Activated CD4-positive, alpha-beta memory T cell treated with anti-CD3 and anti-CD28 coated beads, Interleukin-2, amount 10 ng/mL, durations not matched to agents 7 days and 5 days (primary cell): ENCODE data around the gene PAK6. TPM values are rescaled to one million over a fixed set of nuclear protein-coding genes. Genes with fewer than 3 reads are reported as not detected.

Experiments used
- CTCF ChIA-PET: fragments of 350-600 bp; sonication (Branson Sonifier 250); formaldehyde crosslinking; loops from one replicate; lab custom pipeline; 2021; ENCODE audit warnings: antibody characterized with exemption, inconsistent platforms; lab: Charles Lee
- POLR2A ChIA-PET: fragments of 350-600 bp; sonication (Branson Sonifier 250); formaldehyde crosslinking; loops from one replicate; lab custom pipeline; 2021; ENCODE audit warnings: antibody characterized with exemption; lab: Charles Lee
- DNase-seq: peaks from one replicate; pipeline ENCODE4 v3.0.0-alpha.2; 2020
- H3K27ac Mint-ChIP-seq: one replicate; pipeline ENCODE4 v1.8.0; 2021; ENCODE audit warnings: mild to moderate bottlenecking, mixed read lengths
- H3K27me3 Mint-ChIP-seq: one replicate; pipeline ENCODE4 v1.8.0; 2021; ENCODE audit warnings: mixed read lengths
- H3K36me3 Mint-ChIP-seq: one replicate; pipeline ENCODE4 v1.8.0; 2021; ENCODE audit warnings: low read depth, mixed read lengths
- H3K4me1 Mint-ChIP-seq: one replicate; pipeline ENCODE4 v1.8.0; 2021; ENCODE audit warnings: mixed read lengths
- H3K4me3 Mint-ChIP-seq: one replicate; pipeline ENCODE4 v1.8.0; 2021; ENCODE audit warnings: mild to moderate bottlenecking, mixed read lengths
- H3K9me3 Mint-ChIP-seq: one replicate; pipeline ENCODE4 v1.8.0; 2021; ENCODE audit warnings: mixed read lengths
- total RNA-seq, 2 experiments: library from RNA; stranded (reverse); gene quantifications; one replicate each; pipeline ENCODE4 v1.2.3, GENCODE V29; 2021

Gene PAK6
- total RNA-seq, 2 experiments from 2014 or later, result 0.20 to 0.65 TPM

DNA sequence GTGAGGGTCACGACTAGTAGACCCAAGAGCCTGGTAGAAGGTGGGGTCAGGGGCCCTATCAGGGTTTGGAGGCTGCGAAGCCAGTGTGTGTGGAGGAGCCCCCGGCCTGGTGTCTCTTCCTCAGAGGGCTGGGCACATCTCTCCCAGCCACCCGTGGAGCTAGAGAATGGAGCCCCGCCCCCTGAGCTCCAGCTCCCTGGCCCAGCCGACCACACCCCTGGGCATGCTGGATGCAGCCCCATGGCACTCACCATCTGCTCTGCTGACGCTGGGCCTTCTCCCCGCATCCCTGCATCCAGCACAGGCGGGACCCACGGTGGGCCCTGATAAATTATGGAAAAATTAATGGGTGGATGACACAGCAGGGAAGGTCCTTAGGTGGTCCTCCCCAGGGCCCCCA, 26.5 kb downstream of the PAK6 start:
- CTCF ChIA-PET, result interaction anchor here (4.5 kb wide), 1 partner anchor 9 kb away, joined by 30 read pairs; no protein-coding TSS in a partner anchor
- Mint-ChIP-seq H3K27ac (no peak overlapping the region), H3K27me3 (peaks cover 7% of the 10 kb centered on the region), H3K4me3 (no peak overlapping the region), H3K4me1 (peaks cover 2% of the 10 kb centered on the region), H3K9me3 (no peaks in the 10 kb centered on the region), H3K36me3 (no peaks in the 10 kb centered on the region)
- POLR2A ChIA-PET, result no interaction called here
- DNase-seq, result no peak

DNA sequence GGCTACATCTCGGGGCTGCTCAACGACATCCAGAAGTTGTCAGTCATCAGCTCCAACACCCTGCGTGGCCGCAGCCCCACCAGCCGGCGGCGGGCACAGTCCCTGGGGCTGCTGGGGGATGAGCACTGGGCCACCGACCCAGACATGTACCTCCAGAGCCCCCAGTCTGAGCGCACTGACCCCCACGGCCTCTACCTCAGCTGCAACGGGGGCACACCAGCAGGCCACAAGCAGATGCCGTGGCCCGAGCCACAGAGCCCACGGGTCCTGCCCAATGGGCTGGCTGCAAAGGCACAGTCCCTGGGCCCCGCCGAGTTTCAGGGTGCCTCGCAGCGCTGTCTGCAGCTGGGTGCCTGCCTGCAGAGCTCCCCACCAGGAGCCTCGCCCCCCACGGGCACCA, 27.0 kb downstream of the PAK6 start:
- H3K36me3 Mint-ChIP-seq, result no peaks in the 10 kb centered on the region
- DNase-seq, result no peak
- no peak overlapping the region for H3K4me3 Mint-ChIP-seq
- H3K4me1 Mint-ChIP-seq, result peaks cover 2% of the 10 kb centered on the region
- ChIA-PET POLR2A (no interaction called here), CTCF (interaction anchor here (4.5 kb wide), 1 partner anchor 9 kb away, joined by 30 read pairs; no protein-coding TSS in a partner anchor)
- H3K27ac Mint-ChIP-seq, result no peak overlapping the region
- H3K9me3 Mint-ChIP-seq, result no peaks in the 10 kb centered on the region
- peaks cover 7% of the 10 kb centered on the region for H3K27me3 Mint-ChIP-seq

DNA sequence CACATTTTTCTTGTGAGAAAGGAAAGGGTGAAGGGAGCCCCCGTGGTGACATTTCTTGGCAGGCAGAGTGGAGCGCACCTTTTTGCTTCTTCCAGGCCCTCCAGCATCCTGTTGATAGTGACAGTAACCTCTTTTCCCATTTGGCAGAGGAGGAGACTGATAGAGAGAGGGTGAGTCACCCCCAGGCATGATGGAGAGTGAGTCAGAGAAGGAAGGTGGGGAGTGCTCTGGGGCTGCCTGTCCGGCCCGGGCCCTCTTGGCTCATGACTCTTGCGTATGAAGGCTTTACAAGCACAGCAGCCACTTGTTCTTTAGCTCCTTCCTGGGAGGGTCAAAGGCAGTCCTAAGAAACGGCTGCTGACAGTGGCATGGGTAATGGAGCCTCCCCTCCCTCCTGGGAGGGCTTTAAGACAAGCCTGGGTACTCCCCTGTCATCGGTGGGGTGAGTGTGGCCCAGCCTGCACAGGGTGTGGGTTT, 28.0 kb downstream of the PAK6 start:
- H3K4me1 Mint-ChIP-seq, result peaks cover 2% of the 10 kb centered on the region
- H3K9me3 Mint-ChIP-seq, result no peaks in the 10 kb centered on the region
- CTCF ChIA-PET, result interaction anchor here (1.5 kb wide), 1 partner anchor 13 kb away, joined by 5 read pairs; no protein-coding TSS in a partner anchor
- POLR2A ChIA-PET, result interaction anchor here (1.1 kb wide), 1 partner anchor 71 kb away, joined by 3 read pairs; no protein-coding TSS in a partner anchor
- no peaks in the 10 kb centered on the region for H3K36me3 Mint-ChIP-seq
- no peak for DNase-seq
- H3K27ac Mint-ChIP-seq, result no peak overlapping the region
- H3K4me3 Mint-ChIP-seq, result no peak overlapping the region
- peaks cover 3% of the 10 kb centered on the region for H3K27me3 Mint-ChIP-seq

DNA sequence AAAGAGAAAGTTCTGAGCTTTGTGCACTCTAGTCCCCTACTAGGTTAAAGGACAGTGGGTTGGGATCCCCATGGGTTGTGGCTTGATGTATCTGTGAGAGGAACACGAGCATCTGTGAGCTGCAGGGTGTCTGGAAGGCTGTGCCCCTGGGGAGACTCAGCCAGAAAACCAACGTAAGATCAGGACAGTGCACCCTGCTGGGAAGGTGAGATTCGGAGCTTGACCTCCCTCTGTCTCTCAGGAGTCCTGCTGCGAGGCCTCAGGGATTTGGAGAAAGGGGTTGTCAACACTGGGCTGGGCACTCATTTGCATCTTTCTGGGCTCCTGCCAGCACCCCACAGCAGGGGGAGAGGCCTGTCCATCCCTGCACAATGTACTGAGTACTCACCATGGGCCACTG, 28.8 kb downstream of the PAK6 start:
- Mint-ChIP-seq H3K4me1 (peaks cover 2% of the 10 kb centered on the region), H3K4me3 (no peak overlapping the region), H3K9me3 (no peaks in the 10 kb centered on the region), H3K27ac (no peak overlapping the region), H3K27me3 (no peaks in the 10 kb centered on the region), H3K36me3 (no peaks in the 10 kb centered on the region)
- POLR2A ChIA-PET, result interaction anchor here (1.1 kb wide), 1 partner anchor 70 kb away, joined by 3 read pairs; no protein-coding TSS in a partner anchor
- CTCF ChIA-PET, result interaction anchor here (1.5 kb wide), 1 partner anchor 12 kb away, joined by 5 read pairs; no protein-coding TSS in a partner anchor
- no peak for DNase-seq

DNA sequence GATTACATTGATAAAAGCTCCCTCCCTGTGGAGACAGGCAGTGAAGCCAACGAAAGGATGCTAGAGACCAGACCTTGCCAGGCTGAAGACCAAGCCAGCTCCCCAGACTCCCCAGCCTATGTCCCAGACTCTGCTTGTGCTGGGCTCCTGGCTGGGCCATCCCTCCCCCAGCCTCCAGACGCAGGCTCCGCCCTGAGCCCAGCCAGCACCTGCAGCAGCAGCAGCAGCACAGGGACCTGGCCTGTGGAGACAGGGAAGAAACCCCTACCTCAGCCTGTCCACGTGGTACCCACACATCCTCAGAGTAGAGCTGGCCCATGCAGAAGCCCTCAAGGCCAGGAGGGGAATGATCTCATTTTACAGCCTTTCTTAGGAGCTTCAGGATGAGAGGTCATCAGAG, 30.7 kb downstream of the PAK6 start:
- H3K27ac Mint-ChIP-seq, result no peak overlapping the region
- POLR2A ChIA-PET, result interaction anchor here (1.5 kb wide), 1 partner anchor 224 kb away, joined by 3 read pairs; no protein-coding TSS in a partner anchor
- CTCF ChIA-PET, result interaction anchor here (1.3 to 2.2 kb wide), 3 partner anchors 9 to 52 kb away, joined by 3 to 10 read pairs (median 3); partner anchors contain the start of gene PLCB2
- H3K4me1 Mint-ChIP-seq, result peaks cover 2% of the 10 kb centered on the region
- no peaks in the 10 kb centered on the region for H3K27me3 Mint-ChIP-seq
- DNase-seq, result no peak
- H3K9me3 Mint-ChIP-seq, result no peaks in the 10 kb centered on the region
- no peak overlapping the region for H3K4me3 Mint-ChIP-seq
- no peaks in the 10 kb centered on the region for H3K36me3 Mint-ChIP-seq

DNA sequence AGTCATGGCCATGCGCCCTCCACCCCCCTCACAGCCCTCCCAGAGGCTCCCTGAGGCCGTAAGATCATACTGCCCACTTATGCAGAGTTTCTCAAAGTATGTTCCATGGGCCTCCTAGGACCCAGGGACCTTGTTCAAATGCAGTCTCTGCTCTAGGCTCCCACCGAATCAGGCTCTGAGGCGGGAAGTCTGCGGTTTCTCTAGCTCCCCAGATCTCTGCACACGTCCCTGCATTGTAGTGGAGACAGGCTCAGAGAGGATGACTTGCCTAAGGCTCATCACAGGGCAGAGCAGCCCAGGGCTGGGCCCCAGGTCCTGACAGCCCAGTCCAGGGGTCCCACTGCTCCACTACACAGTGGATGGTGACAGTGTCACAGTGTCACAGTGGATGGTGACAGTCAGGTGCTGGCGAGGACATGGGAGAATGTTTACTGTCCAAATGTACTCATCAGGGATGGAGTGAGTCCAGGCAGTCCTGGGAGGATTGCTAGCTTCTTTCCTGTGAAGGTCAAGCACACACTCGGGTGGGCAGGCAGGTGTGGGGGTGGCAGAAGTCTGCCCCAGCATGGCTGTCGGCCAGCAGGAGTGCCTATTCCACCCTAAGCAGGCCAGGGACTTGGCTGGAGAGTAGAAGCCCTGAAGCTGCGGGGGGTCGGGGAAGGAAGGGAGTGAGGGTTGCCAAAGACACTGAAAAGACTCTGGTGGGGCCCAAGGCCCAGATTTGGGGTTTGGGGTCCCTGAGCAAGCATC, 31.6 kb downstream of the PAK6 start:
- Mint-ChIP-seq H3K4me1 (peaks cover 3% of the 10 kb centered on the region), H3K36me3 (no peaks in the 10 kb centered on the region), H3K27me3 (no peaks in the 10 kb centered on the region), H3K9me3 (no peaks in the 10 kb centered on the region), H3K4me3 (no peak overlapping the region), H3K27ac (no peak overlapping the region)
- DNase-seq, result no peak
- POLR2A ChIA-PET, result no interaction called here
- CTCF ChIA-PET, result interaction anchor here (1.3 to 10.3 kb wide), 4 partner anchors 10 to 53 kb away, joined by 3 to 262 read pairs (median 6); partner anchors contain the start of gene PLCB2

DNA sequence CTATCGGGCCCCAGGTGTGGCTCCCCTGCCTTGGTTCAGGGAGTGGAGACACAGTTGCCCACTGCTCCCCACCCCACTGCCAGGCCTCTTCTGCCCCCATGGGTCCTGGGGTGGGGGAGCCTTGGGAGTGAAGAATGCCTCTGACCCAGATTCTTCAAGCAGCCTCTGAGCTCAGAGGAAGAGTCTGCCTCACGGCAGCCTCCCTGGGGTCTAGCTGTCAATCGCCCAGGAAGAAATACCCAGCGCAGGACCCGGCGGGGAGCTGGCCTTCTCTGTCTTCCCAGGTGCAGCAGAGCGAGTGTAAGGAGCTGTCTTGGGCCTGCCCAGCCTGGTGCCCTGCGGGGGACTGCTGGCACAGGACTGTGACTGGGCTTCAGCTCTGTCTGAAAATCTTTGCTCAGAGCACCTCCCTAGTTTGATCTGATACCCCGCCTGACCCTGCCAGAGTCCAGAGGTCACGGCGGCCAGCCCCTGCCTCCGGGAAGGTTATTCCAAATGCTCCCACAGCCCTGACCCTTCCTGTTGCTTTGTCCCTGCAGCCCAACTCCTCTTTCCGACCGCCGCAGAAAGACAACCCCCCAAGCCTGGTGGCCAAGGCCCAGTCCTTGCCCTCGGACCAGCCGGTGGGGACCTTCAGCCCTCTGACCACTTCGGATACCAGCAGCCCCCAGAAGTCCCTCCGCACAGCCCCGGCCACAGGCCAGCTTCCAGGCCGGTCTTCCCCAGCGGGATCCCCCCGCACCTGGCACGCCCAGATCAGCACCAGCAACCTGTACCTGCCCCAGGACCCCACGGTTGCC, 33.0 kb downstream of the PAK6 start:
- peaks cover 6% of the 10 kb centered on the region for H3K27me3 Mint-ChIP-seq
- H3K4me3 Mint-ChIP-seq, result no peak overlapping the region
- no peak overlapping the region for H3K27ac Mint-ChIP-seq
- ChIA-PET CTCF (interaction anchor here (0.5 to 10.3 kb wide), 4 partner anchors 37 to 224 kb away, joined by 3 to 262 read pairs (median 122); partner anchors contain the start of gene PLCB2), POLR2A (interaction anchor here (2.3 kb wide), 1 partner anchor 54 kb away, joined by 8 read pairs; no protein-coding TSS in a partner anchor)
- H3K36me3 Mint-ChIP-seq, result no peaks in the 10 kb centered on the region
- H3K4me1 Mint-ChIP-seq, result peaks cover 3% of the 10 kb centered on the region
- DNase-seq, result no peak
- no peaks in the 10 kb centered on the region for H3K9me3 Mint-ChIP-seq

DNA sequence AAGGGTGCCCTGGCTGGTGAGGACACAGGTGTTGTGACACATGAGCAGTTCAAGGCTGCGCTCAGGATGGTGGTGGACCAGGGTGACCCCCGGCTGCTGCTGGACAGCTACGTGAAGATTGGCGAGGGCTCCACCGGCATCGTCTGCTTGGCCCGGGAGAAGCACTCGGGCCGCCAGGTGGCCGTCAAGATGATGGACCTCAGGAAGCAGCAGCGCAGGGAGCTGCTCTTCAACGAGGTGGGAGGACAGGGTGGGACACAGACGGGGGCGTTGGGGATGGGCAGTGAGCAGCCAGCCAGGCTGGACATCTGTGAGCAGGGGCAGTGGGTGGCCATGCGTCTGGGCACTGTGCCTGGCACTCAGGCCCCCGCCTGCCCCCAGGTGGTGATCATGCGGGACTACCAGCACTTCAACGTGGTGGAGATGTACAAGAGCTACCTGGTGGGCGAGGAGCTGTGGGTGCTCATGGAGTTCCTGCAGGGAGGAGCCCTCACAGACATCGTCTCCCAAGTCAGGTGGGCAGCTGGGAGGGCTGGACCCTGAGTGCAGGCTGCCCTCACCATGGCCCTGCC, 33.7 kb downstream of the PAK6 start:
- Mint-ChIP-seq H3K27me3 (peaks cover 9% of the 10 kb centered on the region), H3K4me3 (no peak overlapping the region), H3K27ac (no peak overlapping the region), H3K9me3 (no peaks in the 10 kb centered on the region), H3K36me3 (no peaks in the 10 kb centered on the region), H3K4me1 (peaks cover 5% of the 10 kb centered on the region)
- no peak for DNase-seq
- POLR2A ChIA-PET, result interaction anchor here (2.3 kb wide), 1 partner anchor 55 kb away, joined by 8 read pairs; no protein-coding TSS in a partner anchor
- CTCF ChIA-PET, result interaction anchor here (1.0 to 10.3 kb wide), 9 partner anchors 34 to 487 kb away, joined by 3 to 262 read pairs (median 4); partner anchors contain the start of genes PAK6, PLCB2 and SRP14

DNA sequence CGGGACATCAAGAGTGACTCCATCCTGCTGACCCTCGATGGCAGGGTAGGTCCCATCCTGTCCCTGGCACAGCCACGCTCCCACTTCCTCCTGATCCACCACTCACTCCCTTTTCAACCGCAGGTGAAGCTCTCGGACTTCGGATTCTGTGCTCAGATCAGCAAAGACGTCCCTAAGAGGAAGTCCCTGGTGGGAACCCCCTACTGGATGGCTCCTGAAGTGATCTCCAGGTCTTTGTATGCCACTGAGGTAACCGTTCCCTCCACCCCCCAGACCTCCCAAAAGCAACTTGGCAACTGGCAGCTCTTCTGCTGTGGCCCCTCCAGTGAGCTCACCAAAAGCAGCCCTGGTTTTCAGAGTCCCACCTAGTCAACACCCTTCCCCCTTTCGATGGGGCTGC, 34.6 kb downstream of the PAK6 start:
- Mint-ChIP-seq H3K4me3 (no peak overlapping the region), H3K9me3 (no peaks in the 10 kb centered on the region), H3K27ac (no peak overlapping the region), H3K36me3 (no peaks in the 10 kb centered on the region), H3K27me3 (peaks cover 16% of the 10 kb centered on the region), H3K4me1 (peaks cover 5% of the 10 kb centered on the region)
- ChIA-PET CTCF (interaction anchor here (0.6 to 10.3 kb wide), 21 partner anchors 9 to 610 kb away, joined by 3 to 262 read pairs (median 4); partner anchors contain the start of genes ANKRD63, PAK6, PLCB2 and SRP14), POLR2A (interaction anchor here (1.0 to 2.3 kb wide), 2 partner anchors 40 to 56 kb away, joined by 3 to 8 read pairs; no protein-coding TSS in a partner anchor)
- no peak for DNase-seq

DNA sequence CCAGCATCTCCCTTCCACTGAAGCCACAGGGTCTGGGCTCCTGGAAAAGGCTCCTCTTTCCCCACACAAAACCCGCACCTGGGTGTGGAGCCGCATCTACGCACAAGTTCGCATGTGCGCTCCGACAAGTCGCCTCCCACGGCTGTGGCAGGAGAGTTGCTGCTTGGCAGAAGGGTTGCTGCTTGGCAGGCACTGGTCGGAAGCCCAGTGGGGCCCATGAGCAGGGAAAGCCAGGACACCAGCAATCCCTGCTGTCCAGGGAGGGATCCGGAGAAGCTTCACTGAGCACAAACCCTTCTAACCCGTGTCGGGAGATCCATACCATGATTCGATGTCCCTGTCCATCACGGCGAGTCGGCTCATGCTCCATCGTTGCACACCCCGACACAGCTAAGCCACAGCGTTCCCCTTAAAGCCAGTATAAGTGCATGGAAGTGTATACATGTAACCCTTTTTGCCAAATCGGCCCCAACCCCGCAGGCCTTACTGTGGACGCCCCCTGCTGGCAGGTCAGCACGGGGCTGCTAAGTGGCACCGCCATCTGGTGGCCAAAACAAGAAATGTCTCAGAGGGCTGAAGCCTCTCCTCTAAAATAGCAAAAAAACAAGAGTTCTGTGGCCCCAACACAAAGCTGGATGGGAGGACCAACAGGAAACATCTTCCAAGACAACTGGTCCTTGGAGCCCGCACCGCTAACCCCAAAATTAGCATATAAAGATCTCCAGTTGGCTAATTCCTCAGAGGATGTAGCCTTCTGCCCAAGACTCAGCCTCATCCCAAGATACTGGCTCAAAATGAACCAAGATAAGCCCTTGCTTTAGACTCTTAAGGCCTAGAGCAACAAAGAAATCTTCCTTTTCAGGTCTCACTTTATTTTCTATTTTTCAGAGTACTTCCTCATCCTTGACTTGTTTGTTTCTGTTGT, 35.7 kb downstream of the PAK6 start:
- peak; percentile 90 for DNase-seq

DNA sequence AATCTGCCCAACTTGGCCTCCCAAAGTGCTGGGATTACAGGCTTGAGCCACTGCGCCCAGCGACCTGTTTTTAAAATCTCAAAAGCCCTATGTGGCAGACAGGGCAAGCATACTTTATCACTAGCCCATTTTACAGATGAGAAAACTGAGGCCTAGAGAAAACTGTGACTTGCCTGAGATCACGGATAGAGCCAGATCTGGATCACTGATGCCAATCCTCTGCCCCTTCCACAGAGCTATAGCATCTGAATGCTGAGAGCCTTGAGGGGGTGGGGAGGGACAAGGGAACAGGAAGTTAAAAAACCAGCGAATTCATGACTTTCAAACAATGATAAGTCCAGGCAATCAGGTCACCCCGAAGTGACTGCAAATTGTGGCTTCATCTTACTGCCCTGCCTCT, 36.7 kb downstream of the PAK6 start:
- DNase-seq, result no peak
- no peaks in the 10 kb centered on the region for H3K9me3 Mint-ChIP-seq
- H3K27ac Mint-ChIP-seq, result no peak overlapping the region
- H3K27me3 Mint-ChIP-seq, result peaks cover 31% of the 10 kb centered on the region
- H3K4me1 Mint-ChIP-seq, result peaks cover 3% of the 10 kb centered on the region
- ChIA-PET POLR2A (no interaction called here), CTCF (interaction anchor here (1.0 to 10.3 kb wide), 14 partner anchors 12 to 488 kb away, joined by 3 to 262 read pairs (median 9); partner anchors contain the start of genes CCDC9B, PLCB2 and SRP14)
- no peak overlapping the region for H3K4me3 Mint-ChIP-seq
- no peaks in the 10 kb centered on the region for H3K36me3 Mint-ChIP-seq

More for the DNA sequence above, 35.7 kb downstream of the PAK6 start:
- H3K27me3 Mint-ChIP-seq, result peaks cover 26% of the 10 kb centered on the region
- no peaks in the 10 kb centered on the region for H3K9me3 Mint-ChIP-seq
- H3K36me3 Mint-ChIP-seq, result no peaks in the 10 kb centered on the region
- ChIA-PET CTCF (interaction anchor here (0.6 to 10.3 kb wide), 42 partner anchors 9 to 492 kb away, joined by 3 to 262 read pairs (median 4); partner anchors contain the start of genes ANKRD63, CCDC9B, FSIP1 and INAFM2), POLR2A (interaction anchor here (0.5 to 2.3 kb wide), 5 partner anchors 11 to 229 kb away, joined by 3 to 8 read pairs (median 3); partner anchors contain the start of gene PLCB2)
- peaks cover 5% of the 10 kb centered on the region for H3K4me1 Mint-ChIP-seq
- H3K4me3 Mint-ChIP-seq, result no peak overlapping the region
- H3K27ac Mint-ChIP-seq, result no peak overlapping the region
